Muscle layer of duodenum (tissue), 2 donors: Measurements from ENCODE around the gene CLMN.
A peak's percentile ranks its signal among the peaks of the same experiment; 100 is the strongest.

ENCODE experiments used
- H3K27ac ChIP-seq: one replicate; pipeline ENCODE4 v1.7.0; 2013; ENCODE audit warnings: mild to moderate bottlenecking, low read length
- H3K27me3 ChIP-seq: one replicate; pipeline ENCODE4 v1.7.0; 2013; ENCODE audit warnings: low read depth, mild to moderate bottlenecking, control low read depth, low read length
- H3K36me3 ChIP-seq, 2 donors: one replicate each; pipeline ENCODE4 v1.7.0; 2013; ENCODE audit warnings: low read length in 2 of 2, control low read depth in 1 of 2, mild to moderate bottlenecking in 1 of 2; ENCODE audit not compliant: insufficient read depth in 2 of 2, control insufficient read depth in 1 of 2
- H3K4me1 ChIP-seq, 2 donors: one replicate each; pipeline ENCODE4 v1.7.0; 2013; ENCODE audit warnings: low read length in 2 of 2, mild to moderate bottlenecking in 2 of 2, control low read depth in 1 of 2, moderate library complexity in 1 of 2; ENCODE audit not compliant: insufficient read depth in 2 of 2, control insufficient read depth in 1 of 2
- H3K4me3 ChIP-seq, 2 donors: one replicate each; pipeline ENCODE4 v1.7.0; 2013; ENCODE audit warnings: low read length in 2 of 2, low read depth in 1 of 2, mild to moderate bottlenecking in 1 of 2
- H3K9me3 ChIP-seq, 2 donors: one replicate each; pipeline ENCODE4 v1.7.0; 2013; ENCODE audit warnings: low read length in 2 of 2, control low read depth in 1 of 2, mild to moderate bottlenecking in 1 of 2; ENCODE audit not compliant: control insufficient read depth in 1 of 2
- donor health status: healthy.

Gene CLMN

GRCh38 chr14:95157327-95158189 lies 162.2 kb downstream of the CLMN start, which contains the start of gene DICER1:
Gene DICER1, minus strand, starts transcription at chr14:95157529. Its CDS starts 24,071 bp downstream, at chr14:95133458.
- H3K27ac ChIP-seq: peak within 1 kb of the TSS; percentile 95
- peak within 1 kb of the TSS; percentile 89 to 94 for H3K4me3 ChIP-seq
- no peaks in the 10 kb centered on the region for H3K9me3 ChIP-seq
- no peaks in the 10 kb centered on the region for H3K27me3 ChIP-seq
- H3K36me3 ChIP-seq: no peaks in the 10 kb centered on the region
- H3K4me1 ChIP-seq: peaks cover 14 to 31% of the 10 kb centered on the region in 2 donors

GRCh38 chr14:95157048-95157326 lies 162.7 kb downstream of the CLMN start:
- Histone ChIP-seq H3K4me1 (peaks cover 14 to 31% of the 10 kb centered on the region in 2 donors), H3K9me3 (no peaks in the 10 kb centered on the region), H3K4me3 (peak overlapping the region in 1 of 2 donors; percentile 89), H3K27me3 (no peaks in the 10 kb centered on the region), H3K27ac (no peak overlapping the region), H3K36me3 (no peaks in the 10 kb centered on the region)

- Histone ChIP-seq H3K4me3 (peak overlapping the region; percentile 89 to 94), H3K36me3 (no peaks in the 10 kb centered on the region), H3K9me3 (no peaks in the 10 kb centered on the region), H3K27me3 (no peaks in the 10 kb centered on the region), H3K4me1 (peaks cover 14 to 34% of the 10 kb centered on the region in 2 donors), H3K27ac (peak overlapping the region; percentile 89)
Observed at GRCh38 chr14:95156161-95157047, 163.3 kb downstream of the CLMN start.

- no peaks in the 10 kb centered on the region for H3K9me3 ChIP-seq
- H3K27ac ChIP-seq: peak overlapping the region; percentile 89
- H3K36me3 ChIP-seq: no peaks in the 10 kb centered on the region
- H3K4me1 ChIP-seq: peaks cover 14 to 38% of the 10 kb centered on the region in 2 donors
- peak overlapping the region; percentile 89 to 94 for H3K4me3 ChIP-seq
- no peaks in the 10 kb centered on the region for H3K27me3 ChIP-seq
Observed at GRCh38 chr14:95155045-95155444, 164.7 kb downstream of the CLMN start.

GRCh38 chr14:95153866-95154265 lies 165.8 kb downstream of the CLMN start:
- Histone ChIP-seq H3K36me3 (no peaks in the 10 kb centered on the region), H3K27me3 (no peaks in the 10 kb centered on the region), H3K4me3 (no peak overlapping the region), H3K9me3 (no peaks in the 10 kb centered on the region), H3K27ac (no peak overlapping the region), H3K4me1 (peaks cover 14 to 48% of the 10 kb centered on the region in 2 donors)

GRCh38 chr14:95151561-95151960 lies 168.1 kb downstream of the CLMN start:
- Histone ChIP-seq H3K36me3 (no peaks in the 10 kb centered on the region), H3K27me3 (no peaks in the 10 kb centered on the region), H3K4me3 (no peak overlapping the region), H3K4me1 (peaks cover 20 to 57% of the 10 kb centered on the region in 2 donors), H3K27ac (no peak overlapping the region), H3K9me3 (no peaks in the 10 kb centered on the region)

GRCh38 chr14:95150910-95151309 lies 168.8 kb downstream of the CLMN start:
- Histone ChIP-seq H3K4me3 (no peak overlapping the region), H3K27me3 (no peaks in the 10 kb centered on the region), H3K4me1 (peaks cover 20 to 59% of the 10 kb centered on the region in 2 donors), H3K9me3 (no peaks in the 10 kb centered on the region), H3K27ac (no peak overlapping the region), H3K36me3 (no peaks in the 10 kb centered on the region)

GRCh38 chr14:95149441-95149840 lies 170.3 kb downstream of the CLMN start:
- Histone ChIP-seq H3K4me3 (no peak overlapping the region), H3K36me3 (no peaks in the 10 kb centered on the region), H3K4me1 (peaks cover 14 to 45% of the 10 kb centered on the region in 2 donors), H3K27me3 (no peaks in the 10 kb centered on the region), H3K9me3 (peaks cover 0 to 8% of the 10 kb centered on the region in 2 donors), H3K27ac (no peak overlapping the region)

- Histone ChIP-seq H3K36me3 (no peaks in the 10 kb centered on the region), H3K27ac (no peak overlapping the region), H3K4me1 (peaks cover 15 to 42% of the 10 kb centered on the region in 2 donors), H3K9me3 (peaks cover 0 to 8% of the 10 kb centered on the region in 2 donors), H3K4me3 (no peak overlapping the region), H3K27me3 (no peaks in the 10 kb centered on the region)
Observed at GRCh38 chr14:95147597-95147996, 172.1 kb downstream of the CLMN start.

- no peaks in the 10 kb centered on the region for H3K27me3 ChIP-seq
- no peak overlapping the region for H3K27ac ChIP-seq
- H3K36me3 ChIP-seq: no peaks in the 10 kb centered on the region
- H3K4me3 ChIP-seq: no peak overlapping the region
- H3K4me1 ChIP-seq: peaks cover 16 to 43% of the 10 kb centered on the region in 2 donors
- H3K9me3 ChIP-seq: peaks cover 0 to 8% of the 10 kb centered on the region in 2 donors
Observed at GRCh38 chr14:95146079-95146771, 173.5 kb downstream of the CLMN start.

- Histone ChIP-seq H3K9me3 (peaks cover 0 to 8% of the 10 kb centered on the region in 2 donors), H3K36me3 (no peaks in the 10 kb centered on the region), H3K27me3 (no peaks in the 10 kb centered on the region), H3K4me1 (peaks cover 16 to 48% of the 10 kb centered on the region in 2 donors), H3K4me3 (no peak overlapping the region), H3K27ac (peak overlapping the region; percentile 40)
Observed at GRCh38 chr14:95144849-95145248, 174.9 kb downstream of the CLMN start.
